Limb (tissue), 2 donors: ENCODE results near the gene KCNJ13.
"Not testable (repeated sequence)": the region's sequence is repeated elsewhere in the genome, so short reads cannot be mapped to it uniquely, and the experiment has no call there.

Source experiments
- DNase-seq, 2 donors: peaks; one replicate each; pipeline ENCODE4 v3.0.0-alpha.2; 2016; ENCODE audit errors: extremely low spot score in 2 of 2

Gene KCNJ13

DNA sequence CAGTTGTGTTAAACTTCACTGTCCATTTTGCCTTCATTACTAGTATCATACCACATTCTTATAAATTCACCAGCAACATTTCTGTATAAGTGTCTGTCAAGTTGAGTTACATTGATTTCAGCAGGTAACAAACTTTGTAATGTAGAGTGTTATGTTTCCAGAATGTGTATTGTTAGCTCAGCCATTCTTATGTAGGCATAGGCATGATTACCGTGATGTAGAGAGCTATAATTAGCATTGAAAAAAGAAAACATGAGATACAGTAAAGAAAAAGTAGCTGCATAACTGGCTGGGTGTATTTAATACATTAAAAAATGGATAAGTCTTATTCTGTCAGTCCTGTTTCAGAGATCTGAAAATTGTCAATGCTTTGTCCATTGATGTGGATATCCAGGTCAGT, 8.5 kb downstream of the KCNJ13 start:
- no peak for DNase-seq

DNA sequence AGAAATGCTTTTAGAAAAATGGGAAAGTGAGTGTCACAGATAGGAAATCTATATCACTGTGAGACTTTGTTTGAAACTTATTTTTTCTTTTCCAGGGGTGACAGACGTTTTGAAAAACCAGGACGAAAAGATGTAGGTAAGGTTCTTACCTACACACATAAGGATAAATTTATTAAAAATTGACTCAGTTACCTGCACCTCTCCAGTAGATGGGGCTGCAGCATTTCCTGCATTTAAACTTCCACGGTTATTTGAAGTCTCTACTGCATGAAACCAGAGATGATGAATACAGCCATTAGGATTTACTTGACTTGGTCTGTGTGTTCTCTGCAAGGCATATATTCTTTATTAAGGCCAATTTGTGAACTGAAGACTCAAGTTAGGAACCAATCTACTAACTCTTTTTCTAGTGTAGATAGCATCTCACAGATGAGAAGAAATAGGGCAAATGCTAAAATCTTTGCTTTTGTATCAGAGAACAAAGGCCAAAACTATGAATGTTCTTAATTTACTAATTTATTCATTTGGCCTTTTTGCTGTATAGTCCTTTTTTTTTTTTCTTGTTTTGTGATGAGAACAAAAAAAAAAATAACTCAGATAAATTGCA, 15.0 kb downstream of the KCNJ13 start:
- DNase-seq, result peak; percentile 19 to 34

DNA sequence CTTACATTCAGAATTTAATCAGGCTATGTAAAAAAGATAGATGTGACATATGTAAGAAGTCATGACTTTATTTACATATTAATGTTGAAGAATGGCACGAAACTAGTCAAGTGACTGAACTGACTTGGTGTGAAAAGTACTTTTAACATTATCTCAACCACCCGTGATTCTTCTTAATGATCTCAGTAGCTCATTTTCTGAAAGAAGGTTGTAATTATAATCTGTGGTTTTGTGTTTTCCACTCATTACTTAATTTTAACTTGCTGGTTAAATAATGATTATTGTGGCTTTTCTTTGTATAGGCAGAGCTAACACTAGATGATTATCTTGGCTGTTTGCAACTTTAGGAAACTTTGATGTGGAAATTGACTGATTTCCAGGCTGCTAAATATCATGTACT, 18.5 kb downstream of the KCNJ13 start:
- DNase-seq, result no peak

GRCh38 chr2:232750135-232750671, 26.2 kb downstream of the KCNJ13 start:
- no peak for DNase-seq

GRCh38 chr2:232749331-232749730, 27.0 kb downstream of the KCNJ13 start:
- DNase-seq, result no peak

DNA sequence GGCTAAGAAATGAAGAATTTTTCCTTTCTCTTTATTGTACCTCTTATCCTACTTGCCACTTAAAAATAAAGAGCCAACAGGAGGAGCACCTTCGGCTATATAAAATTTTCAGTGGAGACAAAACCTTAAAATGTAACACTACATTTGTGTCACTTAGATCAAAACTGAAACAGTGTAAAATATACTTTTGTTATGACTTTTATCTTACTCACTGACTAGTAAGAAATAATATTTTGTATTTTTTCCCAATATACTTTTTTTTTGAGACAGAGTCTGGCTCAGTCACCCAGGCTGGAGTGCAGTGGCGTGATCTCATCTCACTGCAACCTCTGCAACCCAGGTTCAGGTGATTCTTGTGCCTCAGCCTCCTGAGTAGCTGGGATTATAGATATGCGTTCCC, 28.3 kb downstream of the KCNJ13 start:
- no peak for DNase-seq

- no peak for DNase-seq
Observed at GRCh38 chr2:232744963-232745362, 31.4 kb downstream of the KCNJ13 start.

DNA sequence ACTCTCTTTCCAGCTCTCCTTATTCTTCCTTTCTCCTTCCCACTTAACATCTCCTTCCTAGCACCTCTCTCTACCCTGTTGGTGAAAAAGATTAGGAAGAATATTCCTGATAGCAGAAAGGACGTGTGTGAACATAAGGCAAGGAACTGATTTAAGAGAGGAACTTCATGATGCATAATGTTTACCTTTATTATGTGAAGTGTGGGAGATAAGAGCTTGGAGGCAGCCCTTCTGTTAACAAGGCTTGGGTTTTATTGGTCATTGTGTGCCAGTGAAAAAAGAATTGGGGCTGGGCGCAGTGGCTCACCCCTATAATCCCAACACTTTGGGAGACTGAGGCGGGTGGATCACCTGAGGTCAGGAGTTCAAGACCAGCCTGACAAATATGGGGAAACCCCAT, 34.4 kb downstream of the KCNJ13 start:
- no peak for DNase-seq

- no peak for DNase-seq
Observed at GRCh38 chr2:232741294-232741693, 35.1 kb downstream of the KCNJ13 start.

- peak in 1 of 2 donors; percentile 1 for DNase-seq
Observed at GRCh38 chr2:232731470-232731869, 44.9 kb downstream of the KCNJ13 start.

DNA sequence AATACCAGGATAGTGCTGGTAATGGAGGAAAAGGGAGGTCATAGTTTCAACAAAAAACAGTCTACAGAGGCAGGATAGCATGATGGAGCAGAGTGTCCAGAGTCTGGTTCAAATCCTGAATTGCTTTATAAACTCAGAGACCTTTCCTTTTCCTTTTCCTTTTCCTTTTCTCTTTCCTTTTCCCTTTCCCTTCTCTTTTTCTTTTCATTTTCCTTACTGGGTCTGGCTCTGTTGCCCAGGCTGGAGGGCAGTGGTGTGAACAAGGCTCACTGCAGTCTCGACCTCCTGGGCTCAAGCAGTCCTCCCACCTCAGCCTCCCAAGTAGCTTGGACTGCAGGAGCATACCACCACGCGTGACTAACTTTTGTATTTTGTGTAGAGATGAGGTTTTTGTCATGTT, 47.6 kb downstream of the KCNJ13 start:
- DNase-seq, result no peak

DNA sequence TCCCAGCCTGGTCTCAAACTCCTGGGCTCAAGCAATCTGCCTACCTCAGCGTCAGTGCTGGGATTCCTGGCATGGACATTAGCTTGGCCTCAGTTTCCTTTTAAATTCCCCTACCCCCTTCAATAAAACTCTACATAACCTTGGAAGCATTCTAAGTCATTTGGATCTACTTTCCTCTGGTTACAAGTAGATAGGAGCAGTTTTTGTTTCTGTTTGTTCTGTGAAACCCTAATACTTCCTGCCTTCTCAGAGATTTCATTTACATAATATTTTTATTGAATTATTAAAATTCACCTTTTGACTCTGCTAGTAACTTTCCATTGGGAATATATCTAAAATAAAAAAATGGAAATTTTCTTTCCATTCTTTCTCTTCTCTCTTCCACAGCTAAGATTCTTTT, 53.3 kb downstream of the KCNJ13 start:
- no peak for DNase-seq

- DNase-seq, result no peak
Observed at GRCh38 chr2:232721882-232722281, 54.5 kb downstream of the KCNJ13 start.

- no peak for DNase-seq
Observed at GRCh38 chr2:232721261-232721660, 55.1 kb downstream of the KCNJ13 start.

DNA sequence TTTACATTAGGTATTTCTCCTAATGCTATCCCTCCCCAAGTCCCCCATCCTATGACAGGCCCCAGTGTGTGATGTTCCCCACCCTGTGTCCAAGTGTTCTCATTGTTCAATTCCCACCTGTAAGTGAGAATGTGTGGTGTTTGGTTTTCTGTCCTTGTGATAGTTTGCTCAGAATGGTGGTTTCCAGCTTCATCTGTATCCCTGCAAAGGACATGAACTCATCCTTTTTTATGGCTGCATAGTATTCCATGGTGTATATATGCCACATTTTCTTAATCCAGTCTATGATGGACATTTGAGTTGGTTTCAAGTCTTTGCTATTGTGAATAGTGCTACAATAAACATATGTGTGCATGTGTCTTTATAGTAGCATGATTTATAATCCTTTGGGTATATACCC, 56.3 kb downstream of the KCNJ13 start:
- DNase-seq, result not testable (repeated sequence)
